GM12874 (cell line): ENCODE data around the gene NUDT7.

Experiments used
- TF ChIP-seq, protein P1 (sequence below): IDR thresholded peaks from 2 replicates; pipeline ENCODE4 v1.5.1; 2011; ENCODE audit warnings: low read depth, mild to moderate bottlenecking, control low read depth, low read length, moderate library complexity; ENCODE audit not compliant: insufficient read depth

The NUDT7 gene

DNA sequence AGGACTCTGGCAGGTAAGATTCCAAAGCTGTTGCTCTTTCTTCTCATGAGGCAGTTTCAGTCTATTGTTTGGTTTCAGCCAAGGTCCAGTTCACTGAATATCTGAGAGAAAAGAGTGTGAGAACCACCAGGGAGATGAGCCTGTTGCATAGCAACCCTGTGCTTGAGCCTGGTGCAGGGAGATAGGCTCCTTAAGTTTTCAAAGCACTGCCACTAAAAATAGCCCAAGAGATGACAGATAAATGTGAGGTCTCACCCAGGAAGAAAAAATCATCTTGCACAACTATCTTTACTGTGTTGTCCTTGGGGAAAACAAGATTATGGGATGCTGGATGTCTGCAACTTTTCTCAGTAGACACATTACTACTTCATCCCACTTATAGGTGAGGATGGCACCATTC, 26.2 kb upstream of the NUDT7 start:
- TF ChIP-seq, protein P1, sequence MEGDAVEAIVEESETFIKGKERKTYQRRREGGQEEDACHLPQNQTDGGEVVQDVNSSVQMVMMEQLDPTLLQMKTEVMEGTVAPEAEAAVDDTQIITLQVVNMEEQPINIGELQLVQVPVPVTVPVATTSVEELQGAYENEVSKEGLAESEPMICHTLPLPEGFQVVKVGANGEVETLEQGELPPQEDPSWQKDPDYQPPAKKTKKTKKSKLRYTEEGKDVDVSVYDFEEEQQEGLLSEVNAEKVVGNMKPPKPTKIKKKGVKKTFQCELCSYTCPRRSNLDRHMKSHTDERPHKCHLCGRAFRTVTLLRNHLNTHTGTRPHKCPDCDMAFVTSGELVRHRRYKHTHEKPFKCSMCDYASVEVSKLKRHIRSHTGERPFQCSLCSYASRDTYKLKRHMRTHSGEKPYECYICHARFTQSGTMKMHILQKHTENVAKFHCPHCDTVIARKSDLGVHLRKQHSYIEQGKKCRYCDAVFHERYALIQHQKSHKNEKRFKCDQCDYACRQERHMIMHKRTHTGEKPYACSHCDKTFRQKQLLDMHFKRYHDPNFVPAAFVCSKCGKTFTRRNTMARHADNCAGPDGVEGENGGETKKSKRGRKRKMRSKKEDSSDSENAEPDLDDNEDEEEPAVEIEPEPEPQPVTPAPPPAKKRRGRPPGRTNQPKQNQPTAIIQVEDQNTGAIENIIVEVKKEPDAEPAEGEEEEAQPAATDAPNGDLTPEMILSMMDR = no peak

DNA sequence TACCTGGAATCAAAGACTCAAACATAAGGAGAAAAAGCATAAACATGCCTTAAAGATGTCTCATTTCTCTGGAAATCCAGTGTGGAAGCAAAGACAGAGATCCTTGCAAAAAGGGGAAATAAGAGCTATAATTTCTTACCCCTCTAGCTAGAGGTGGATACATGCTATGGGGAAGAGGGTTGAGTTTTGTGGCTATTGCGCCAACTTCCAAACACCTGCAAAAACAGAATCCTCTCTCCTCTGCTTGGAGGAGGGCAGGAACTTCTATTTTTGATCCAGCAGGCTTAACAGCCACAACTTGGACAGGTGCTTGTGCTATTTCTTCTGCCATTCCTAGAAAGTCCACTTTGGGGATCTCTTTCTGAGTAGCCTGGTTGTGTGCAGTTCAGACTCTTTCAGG, 21.5 kb upstream of the NUDT7 start:
- TF ChIP-seq, protein P1 = no peak

DNA sequence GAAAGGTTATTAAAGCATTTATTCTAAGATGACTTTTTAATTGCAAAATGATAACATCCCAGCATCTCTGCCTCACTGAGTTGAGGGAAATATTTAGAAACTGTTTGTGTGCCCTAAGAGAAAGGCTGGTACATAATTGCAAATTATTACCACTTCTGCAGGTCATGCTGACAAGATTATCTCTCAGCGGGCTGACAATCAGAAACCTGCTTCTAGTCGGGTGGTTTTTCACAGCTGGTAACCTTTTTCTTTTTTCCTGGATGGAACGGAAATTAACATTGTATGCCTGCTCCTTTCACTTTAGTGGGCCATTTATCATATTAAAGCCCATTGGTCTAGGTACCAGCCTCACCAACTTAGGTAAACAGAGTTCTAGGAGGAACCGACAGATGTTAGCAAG, 17.0 kb upstream of the NUDT7 start:
- TF ChIP-seq, protein P1 = no peak

DNA sequence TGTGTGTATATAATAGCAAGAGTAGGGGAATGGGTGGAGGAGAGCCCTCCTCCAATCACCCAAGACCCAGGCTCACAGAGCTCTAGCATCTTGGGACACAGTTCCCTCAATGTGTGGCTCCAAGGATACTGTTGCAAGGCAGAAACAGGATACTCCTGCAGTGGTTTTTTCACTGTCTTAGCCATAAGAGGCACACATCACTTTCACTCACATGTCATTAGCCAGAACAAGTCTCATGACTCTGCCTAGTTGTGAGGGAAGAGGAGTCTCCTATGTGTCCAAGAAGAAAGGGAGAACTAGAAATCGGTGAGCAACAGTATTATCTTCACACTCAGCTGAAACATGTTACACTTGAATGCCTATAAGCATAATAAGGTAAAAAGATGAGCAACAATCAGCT, 11.1 kb upstream of the NUDT7 start:
- TF ChIP-seq, protein P1 = no peak

DNA sequence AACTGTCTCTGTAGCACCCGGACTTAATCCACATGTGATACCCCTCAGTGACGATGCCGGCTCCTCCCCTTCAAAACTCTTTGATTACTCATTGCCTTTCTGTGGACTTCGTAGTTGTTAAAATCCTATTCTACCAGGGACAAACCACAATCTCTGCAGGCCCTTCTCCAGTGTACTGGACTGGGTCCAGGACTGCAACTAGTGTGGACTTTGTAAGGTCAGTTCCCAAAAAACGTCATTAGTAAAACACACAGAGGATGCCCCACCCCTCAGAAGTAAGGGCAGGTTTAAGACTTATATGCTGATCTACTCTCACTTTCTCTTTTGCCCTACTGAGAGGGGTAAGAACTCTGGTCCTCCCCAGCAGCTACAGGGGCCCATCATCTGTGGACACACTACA, 10.5 kb upstream of the NUDT7 start:
- TF ChIP-seq, protein P1 = no peak

DNA sequence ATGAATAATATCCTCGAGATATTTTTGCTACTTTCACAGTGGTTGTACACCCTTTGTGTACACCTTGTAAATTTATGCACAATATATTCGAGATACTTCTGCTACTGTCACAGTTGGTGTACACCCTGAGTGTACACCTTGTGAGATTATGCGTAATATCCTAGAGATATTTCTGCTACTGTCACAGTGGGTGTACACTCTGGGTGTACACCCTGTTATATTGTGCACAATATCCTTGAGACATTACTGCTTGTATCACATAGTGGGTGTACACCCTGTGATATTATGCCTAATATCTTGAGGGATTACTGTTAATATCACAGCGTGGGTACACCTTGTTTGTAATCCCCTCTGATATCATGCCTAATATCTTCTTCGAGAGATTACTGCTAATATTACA, 7.2 kb upstream of the NUDT7 start:
- TF ChIP-seq, protein P1 = no peak

DNA sequence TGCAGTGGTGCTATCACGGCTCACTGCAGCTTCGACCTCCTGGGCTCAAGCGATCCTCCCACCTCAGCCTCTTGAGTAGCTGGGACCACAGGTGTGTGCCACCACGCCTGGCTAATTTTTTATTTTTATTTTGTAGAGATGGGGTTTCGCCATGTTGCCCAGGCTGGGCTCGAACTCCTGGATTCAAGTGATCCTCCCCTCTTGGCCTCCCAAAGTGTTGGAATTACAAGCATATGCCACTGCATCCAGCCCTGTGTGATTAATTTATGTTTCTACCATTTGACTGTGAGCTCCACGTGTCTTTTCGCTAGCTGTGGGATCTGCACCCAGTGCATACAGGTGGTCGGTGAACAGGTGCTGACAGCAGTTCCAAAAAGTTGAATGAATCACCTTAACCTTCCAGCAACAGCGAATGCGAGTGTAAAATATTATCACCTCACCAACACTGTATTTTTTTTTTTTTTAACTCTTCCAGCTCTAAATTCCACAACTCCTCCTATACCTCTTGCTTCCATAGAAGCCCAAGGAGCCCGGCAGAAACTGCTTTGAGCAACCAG, 484 bp upstream of the NUDT7 start:
- TF ChIP-seq, protein P1 = no peak

DNA sequence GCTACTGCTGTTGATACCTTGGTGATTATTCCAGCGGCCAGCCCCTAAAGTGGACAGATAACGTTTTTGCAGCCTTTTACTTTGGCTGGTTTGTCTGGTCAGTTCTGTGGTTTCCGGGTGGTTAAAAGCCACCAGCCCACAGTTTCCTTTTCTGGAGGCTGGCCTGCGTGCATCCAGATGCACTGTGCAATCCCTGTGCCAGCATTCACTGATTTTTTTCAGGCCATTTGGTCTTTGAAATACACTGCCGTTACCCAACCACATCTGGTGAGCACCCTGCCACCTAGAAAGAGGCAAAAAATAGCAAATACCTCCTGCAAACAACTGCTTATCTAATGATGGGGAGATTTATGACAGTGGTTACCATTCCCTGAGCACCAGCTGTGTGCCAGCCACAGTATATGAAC, 797 bp downstream of the NUDT7 start:
- TF ChIP-seq, protein P1 = no peak
